ENCODE measurements around the gene SPECC1.
A peak's percentile ranks its signal among the peaks of the same experiment; 100 is the strongest.
"Not testable (repeated sequence)": the region's sequence is repeated elsewhere in the genome, so short reads cannot be mapped to it uniquely, and the experiment has no call there.

Gene SPECC1

DNA sequence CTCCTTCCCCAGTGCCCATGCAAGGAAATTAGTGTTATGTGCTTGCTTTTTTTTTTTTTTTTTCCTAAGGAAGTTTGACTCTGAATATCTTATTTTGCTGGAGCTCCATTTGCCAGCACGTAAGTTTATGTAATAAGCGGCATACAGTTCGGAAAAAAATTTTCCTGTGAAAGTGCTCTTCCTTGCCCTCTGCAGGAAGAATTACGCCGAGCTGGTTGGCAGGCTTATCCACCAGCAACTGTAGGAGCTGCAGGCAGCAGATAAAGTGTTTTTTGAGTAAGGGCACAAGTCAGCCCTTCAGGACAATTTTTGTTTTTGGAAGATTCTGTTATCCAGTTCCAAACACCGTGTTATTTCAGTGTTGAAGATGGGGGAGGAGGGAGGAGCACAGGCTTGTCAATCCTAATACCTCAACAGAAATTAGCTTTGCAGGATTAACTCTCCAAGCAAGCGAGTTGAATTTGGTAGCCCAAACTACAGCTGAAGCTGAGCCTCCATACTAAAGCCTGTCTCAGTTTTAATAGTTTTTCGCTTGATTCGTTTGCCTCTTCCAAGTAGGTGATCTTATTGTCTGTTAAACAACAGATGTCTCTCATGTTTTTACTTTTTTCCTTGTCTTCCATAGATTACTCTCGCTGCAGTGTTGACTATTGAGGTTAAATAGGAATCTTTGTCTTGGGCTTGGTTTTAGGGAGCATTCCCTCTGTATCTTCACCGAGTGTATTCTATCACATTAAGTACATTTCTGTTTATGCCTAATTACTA, 1.1 kb downstream of the SPECC1 start:
- Histone ChIP-seq H2BK120ac (ENCODE audit: insufficient read depth, low read length, poor library complexity) (no peak overlapping the region), H3K79me1 (ENCODE audit: low read length) (no peaks in the 10 kb centered on the region), H4K8ac (ENCODE audit: low read depth, low read length) (no peak overlapping the region), H3K4ac (ENCODE audit: low read depth, low read length) (no peak overlapping the region), H3K18ac (ENCODE audit: low read length) (no peak overlapping the region), H3K4me3 (ENCODE audit: low read depth, low read length) (no peak overlapping the region), H2AK5ac (ENCODE audit: low read length) (no peak overlapping the region), H2BK5ac (ENCODE audit: low read depth, low read length, poor library complexity) (no peak overlapping the region), H3K4me1 (ENCODE audit: control insufficient read depth in 1 of 2, insufficient read depth in 2 of 2, low read length in 2 of 2) (peaks cover 4 to 10% of the 10 kb centered on the region in 2 experiments), H3K14ac (ENCODE audit: low read length) (no peak overlapping the region), H2BK12ac (ENCODE audit: low read length) (no peak overlapping the region), H3K9ac (ENCODE audit: low read length) (no peak overlapping the region), H3K36me3 (ENCODE audit: control insufficient read depth in 1 of 2, insufficient read depth in 2 of 2, low read length in 2 of 2) (no peaks in the 10 kb centered on the region), H3K23ac (ENCODE audit: low read length) (no peak overlapping the region), H2AFZ (ENCODE audit: insufficient read depth, low read length, poor library complexity) (no peak overlapping the region), H3K27me3 (ENCODE audit: insufficient read depth, low read length) (peaks cover 14% of the 10 kb centered on the region), H3K4me2 (ENCODE audit: low read length) (peak overlapping the region; percentile 99), H3K27ac (ENCODE audit: low read depth, low read length) (no peak overlapping the region), H3K9me3 (ENCODE audit: insufficient read depth, low read depth, low read length) (no peaks in the 10 kb centered on the region), H3K79me2 (ENCODE audit: control insufficient read depth, insufficient read depth, low read length, poor library complexity) (no peaks in the 10 kb centered on the region), H4K12ac (ENCODE audit: low read depth, low read length) (no peak overlapping the region), H4K91ac (ENCODE audit: low read depth, low read length) (no peak overlapping the region)
- DNase-seq, result peak; percentile 20 to 66
- WGBS (ENCODE audit: extremely low coverage, insufficient coverage, insufficient read length), result no CpG with 5 or more reads among the region's 11 CpGs

DNA sequence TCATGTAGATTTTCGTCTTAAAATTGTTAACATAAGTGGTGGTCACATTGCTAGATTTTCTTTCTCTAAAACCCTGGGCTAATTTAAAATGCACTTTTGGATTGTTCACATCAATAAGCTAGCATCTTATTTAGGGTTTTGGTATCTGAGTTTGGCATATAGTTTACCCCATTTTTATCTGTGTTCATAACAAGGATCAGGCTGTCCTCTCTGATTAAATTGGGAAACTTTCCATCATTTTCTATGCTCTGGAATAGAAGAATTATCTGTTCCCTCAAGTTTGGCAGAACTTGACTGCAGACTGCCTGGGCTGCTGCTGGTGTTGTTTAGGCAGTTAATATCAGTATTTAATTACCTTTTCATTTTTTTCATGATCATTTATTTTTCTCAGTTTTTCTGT, 1.8 kb downstream of the SPECC1 start:
- Histone ChIP-seq H3K4me1 (ENCODE audit: control insufficient read depth in 1 of 2, insufficient read depth in 2 of 2, low read length in 2 of 2) (peaks cover 4 to 10% of the 10 kb centered on the region in 2 experiments), H3K9me3 (ENCODE audit: insufficient read depth, low read depth, low read length) (no peaks in the 10 kb centered on the region), H3K27me3 (ENCODE audit: insufficient read depth, low read length) (peaks cover 14% of the 10 kb centered on the region), H2AFZ (ENCODE audit: insufficient read depth, low read length, poor library complexity) (no peak overlapping the region), H2AK5ac (ENCODE audit: low read length) (no peak overlapping the region), H3K18ac (ENCODE audit: low read length) (no peak overlapping the region), H3K27ac (ENCODE audit: low read depth, low read length) (no peak overlapping the region), H3K9ac (ENCODE audit: low read length) (no peak overlapping the region), H2BK12ac (ENCODE audit: low read length) (no peak overlapping the region), H4K8ac (ENCODE audit: low read depth, low read length) (no peak overlapping the region), H3K36me3 (ENCODE audit: control insufficient read depth in 1 of 2, insufficient read depth in 2 of 2, low read length in 2 of 2) (no peaks in the 10 kb centered on the region), H3K23ac (ENCODE audit: low read length) (no peak overlapping the region), H3K14ac (ENCODE audit: low read length) (no peak overlapping the region), H2BK120ac (ENCODE audit: insufficient read depth, low read length, poor library complexity) (no peak overlapping the region), H3K4me3 (ENCODE audit: low read depth, low read length) (no peak overlapping the region), H4K12ac (ENCODE audit: low read depth, low read length) (no peak overlapping the region), H3K79me2 (ENCODE audit: control insufficient read depth, insufficient read depth, low read length, poor library complexity) (no peaks in the 10 kb centered on the region), H4K91ac (ENCODE audit: low read depth, low read length) (no peak overlapping the region), H2BK5ac (ENCODE audit: low read depth, low read length, poor library complexity) (no peak overlapping the region), H3K4ac (ENCODE audit: low read depth, low read length) (no peak overlapping the region), H3K79me1 (ENCODE audit: low read length) (no peaks in the 10 kb centered on the region), H3K4me2 (ENCODE audit: low read length) (no peak overlapping the region)
- DNase-seq, result no peak
- no CpG with 5 or more reads among the region's 1 CpG for WGBS (ENCODE audit: extremely low coverage, insufficient coverage, insufficient read length)

DNA sequence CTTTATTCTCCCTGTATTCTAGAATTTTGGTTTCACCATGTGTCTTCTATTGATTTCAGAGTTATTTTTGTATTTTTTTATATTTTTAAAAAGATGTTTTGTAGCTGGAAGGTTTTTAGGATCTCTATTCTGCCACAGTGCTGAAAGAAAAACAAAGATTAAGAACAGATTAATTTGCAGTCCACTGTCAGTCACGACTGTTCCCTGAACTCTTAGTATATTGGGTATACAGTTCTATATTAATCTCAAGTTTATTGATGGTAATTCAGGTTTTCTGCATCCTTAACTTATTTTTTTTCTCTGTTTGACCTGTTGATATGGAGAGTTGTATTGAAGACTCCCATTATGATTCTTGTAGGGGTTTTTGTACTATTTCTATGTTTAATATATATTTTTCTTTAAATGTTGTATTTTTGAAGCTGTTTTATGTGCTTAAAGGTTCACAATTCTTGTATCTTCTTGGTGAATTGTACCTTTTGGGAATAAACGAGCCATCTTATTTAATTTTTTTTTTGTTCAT, 2.9 kb downstream of the SPECC1 start:
- Histone ChIP-seq H3K36me3 (ENCODE audit: control insufficient read depth in 1 of 2, insufficient read depth in 2 of 2, low read length in 2 of 2) (no peaks in the 10 kb centered on the region), H3K4me2 (ENCODE audit: low read length) (no peak overlapping the region), H3K27me3 (ENCODE audit: insufficient read depth, low read length) (peaks cover 14% of the 10 kb centered on the region), H2BK120ac (ENCODE audit: insufficient read depth, low read length, poor library complexity) (no peak overlapping the region), H3K9me3 (ENCODE audit: insufficient read depth, low read depth, low read length) (peaks cover 2% of the 10 kb centered on the region), H3K14ac (ENCODE audit: low read length) (no peak overlapping the region), H3K27ac (ENCODE audit: low read depth, low read length) (no peak overlapping the region), H3K79me1 (ENCODE audit: low read length) (no peaks in the 10 kb centered on the region), H3K4me3 (ENCODE audit: low read depth, low read length) (no peak overlapping the region), H2BK12ac (ENCODE audit: low read length) (no peak overlapping the region), H3K23ac (ENCODE audit: low read length) (no peak overlapping the region), H3K4me1 (ENCODE audit: control insufficient read depth in 1 of 2, insufficient read depth in 2 of 2, low read length in 2 of 2) (peaks cover 4 to 10% of the 10 kb centered on the region in 2 experiments), H4K91ac (ENCODE audit: low read depth, low read length) (no peak overlapping the region), H2AFZ (ENCODE audit: insufficient read depth, low read length, poor library complexity) (no peak overlapping the region), H4K12ac (ENCODE audit: low read depth, low read length) (no peak overlapping the region), H2BK5ac (ENCODE audit: low read depth, low read length, poor library complexity) (no peak overlapping the region), H3K79me2 (ENCODE audit: control insufficient read depth, insufficient read depth, low read length, poor library complexity) (no peaks in the 10 kb centered on the region), H3K18ac (ENCODE audit: low read length) (no peak overlapping the region), H3K9ac (ENCODE audit: low read length) (no peak overlapping the region), H4K8ac (ENCODE audit: low read depth, low read length) (no peak overlapping the region), H3K4ac (ENCODE audit: low read depth, low read length) (no peak overlapping the region), H2AK5ac (ENCODE audit: low read length) (no peak overlapping the region)
- no peak for DNase-seq
- WGBS (ENCODE audit: extremely low coverage, insufficient coverage, insufficient read length), result no CpG with 5 or more reads among the region's 2 CpGs

GRCh38 chr17:20016475-20016992, 7.4 kb downstream of the SPECC1 start:
- H4K91ac ChIP-seq (ENCODE audit: low read depth, low read length); H3K14ac ChIP-seq (ENCODE audit: low read length); H2BK120ac ChIP-seq (ENCODE audit: insufficient read depth, low read length, poor library complexity); H3K9ac ChIP-seq (ENCODE audit: low read length); H2BK12ac ChIP-seq (ENCODE audit: low read length); H3K4ac ChIP-seq (ENCODE audit: low read depth, low read length); H3K23ac ChIP-seq (ENCODE audit: low read length); H4K8ac ChIP-seq (ENCODE audit: low read depth, low read length); H3K4me2 ChIP-seq (ENCODE audit: low read length); H3K79me1 ChIP-seq (ENCODE audit: low read length); H3K36me3 ChIP-seq (ENCODE audit: control insufficient read depth in 1 of 2, insufficient read depth in 2 of 2, low read length in 2 of 2); H3K27me3 ChIP-seq (ENCODE audit: insufficient read depth, low read length); H3K9me3 ChIP-seq (ENCODE audit: insufficient read depth, low read depth, low read length); H4K12ac ChIP-seq (ENCODE audit: low read depth, low read length); H3K18ac ChIP-seq (ENCODE audit: low read length); DNase-seq; H2BK5ac ChIP-seq (ENCODE audit: low read depth, low read length, poor library complexity); H3K4me3 ChIP-seq (ENCODE audit: low read depth, low read length); H2AFZ ChIP-seq (ENCODE audit: insufficient read depth, low read length, poor library complexity); H2AK5ac ChIP-seq (ENCODE audit: low read length); H3K79me2 ChIP-seq (ENCODE audit: control insufficient read depth, insufficient read depth, low read length, poor library complexity); H3K27ac ChIP-seq (ENCODE audit: low read depth, low read length); H3K4me1 ChIP-seq (ENCODE audit: control insufficient read depth in 1 of 2, insufficient read depth in 2 of 2, low read length in 2 of 2): not testable (repeated sequence)
- no CpG with 5 or more reads among the region's 32 CpGs for WGBS (ENCODE audit: extremely low coverage, insufficient coverage, insufficient read length)

Measured in trophoblast cell (in vitro differentiated cells and primary cell).